ENCODE measurements around the gene DNAH8.
"Not testable (repeated sequence)": the region's sequence is repeated elsewhere in the genome, so short reads cannot be mapped to it uniquely, and the experiment has no call there.

Gene DNAH8

DNA sequence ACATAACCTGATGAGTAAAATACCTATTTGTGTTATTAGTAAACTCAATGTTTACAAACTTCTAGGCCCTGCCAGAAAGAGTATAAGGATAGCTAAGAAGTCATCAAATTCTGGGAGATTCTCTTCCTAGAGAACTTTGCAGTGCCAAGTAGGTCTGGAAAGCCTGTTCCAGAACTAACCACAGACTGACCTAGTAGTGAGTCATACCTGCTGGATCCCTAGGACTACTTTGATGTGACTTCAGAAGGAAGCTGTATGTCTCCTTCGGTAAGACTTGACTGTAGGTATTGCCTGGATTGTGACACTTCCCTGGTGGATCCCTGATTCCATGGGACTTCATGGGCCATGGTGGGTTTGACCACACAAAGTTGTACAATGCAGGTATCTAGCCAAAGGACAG lies 131.7 kb downstream of the DNAH8 start:
- no peak for DNase-seq

DNA sequence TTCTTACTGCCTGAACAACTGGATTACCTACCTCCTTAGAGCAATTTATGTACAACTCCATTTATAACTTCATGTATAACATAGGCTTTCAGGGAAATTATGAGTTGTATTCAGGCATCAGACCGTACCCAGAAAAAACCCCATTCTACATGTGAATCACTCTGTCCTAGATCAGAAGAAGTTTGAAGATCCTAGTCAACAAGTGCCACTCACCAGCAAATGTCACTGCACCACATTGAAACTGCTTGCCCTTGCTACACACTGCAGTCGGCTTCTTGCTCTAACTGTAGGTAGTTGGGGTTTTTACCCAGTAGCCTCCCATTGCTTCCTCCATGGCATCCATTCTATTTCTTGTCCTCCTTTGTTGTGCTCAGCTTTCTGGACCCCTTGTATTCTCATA lies 132.4 kb downstream of the DNAH8 start:
- DNase-seq: no peak

DNA sequence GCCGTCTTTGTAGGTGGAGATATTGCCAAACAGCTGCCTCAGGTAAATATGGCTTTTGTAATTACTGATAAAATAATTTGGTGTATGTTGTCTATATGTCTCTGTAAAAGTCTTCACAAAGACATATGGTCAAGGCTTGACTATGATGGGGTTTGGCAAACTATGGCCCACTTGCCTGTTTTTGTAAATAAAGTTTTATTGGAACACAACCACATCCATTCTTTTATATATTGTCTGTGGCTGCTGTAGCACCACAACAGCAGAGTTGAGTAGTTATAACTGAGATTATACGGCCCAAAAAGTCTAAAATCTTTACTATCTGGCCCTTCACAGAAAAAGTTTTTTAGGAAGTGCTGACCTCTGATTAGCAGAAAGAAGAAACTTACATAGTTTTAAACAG lies 133.6 kb downstream of the DNAH8 start:
- DNase-seq: no peak

DNA sequence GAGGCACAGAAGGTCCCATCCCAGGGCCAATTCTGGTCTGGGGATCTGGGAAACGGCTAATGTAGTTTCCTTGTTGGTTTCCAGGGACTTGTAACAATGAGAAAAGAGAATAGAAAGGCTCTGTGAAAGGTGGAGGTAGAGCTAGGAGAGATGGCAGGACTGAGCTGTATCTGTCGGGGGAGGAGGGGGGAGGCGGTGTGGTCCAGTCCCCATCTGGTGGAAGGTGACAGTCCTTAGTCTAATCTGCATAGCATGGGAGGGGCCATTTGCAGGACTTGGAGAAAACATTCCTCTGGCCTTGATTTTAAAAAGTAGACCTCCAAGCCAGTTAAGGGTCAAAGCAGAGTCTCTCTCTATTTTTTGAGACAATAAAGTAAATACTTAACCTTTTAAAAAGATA lies 137.1 kb downstream of the DNAH8 start:
- DNase-seq: no peak

- no peak for DNase-seq
These were observed 138.1 kb downstream of the DNAH8 start for GRCh38 chr6:38853236-38853635.

DNA sequence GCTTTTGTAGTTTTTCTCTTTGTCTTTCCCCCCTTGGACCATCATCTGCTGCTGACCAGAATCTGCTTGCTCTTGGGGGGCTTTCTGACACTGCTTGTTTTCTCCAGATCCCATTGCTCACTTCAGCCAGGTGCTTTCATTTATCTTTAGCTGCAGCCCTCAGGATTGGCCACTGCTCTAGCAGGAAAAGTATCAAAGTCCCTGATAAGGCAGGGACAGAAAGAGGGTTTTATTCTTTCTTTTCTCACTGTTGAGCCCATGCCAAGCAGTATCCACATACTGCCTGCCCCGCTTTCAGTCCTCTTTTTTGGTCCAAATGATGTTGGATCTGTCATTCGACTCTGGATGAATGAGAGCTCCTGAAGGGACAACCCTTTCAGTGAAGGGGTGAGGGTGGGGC lies 141.4 kb downstream of the DNAH8 start:
- DNase-seq: no peak

GRCh38 chr6:38857815-38858214 lies 142.7 kb downstream of the DNAH8 start:
- no peak for DNase-seq

DNA sequence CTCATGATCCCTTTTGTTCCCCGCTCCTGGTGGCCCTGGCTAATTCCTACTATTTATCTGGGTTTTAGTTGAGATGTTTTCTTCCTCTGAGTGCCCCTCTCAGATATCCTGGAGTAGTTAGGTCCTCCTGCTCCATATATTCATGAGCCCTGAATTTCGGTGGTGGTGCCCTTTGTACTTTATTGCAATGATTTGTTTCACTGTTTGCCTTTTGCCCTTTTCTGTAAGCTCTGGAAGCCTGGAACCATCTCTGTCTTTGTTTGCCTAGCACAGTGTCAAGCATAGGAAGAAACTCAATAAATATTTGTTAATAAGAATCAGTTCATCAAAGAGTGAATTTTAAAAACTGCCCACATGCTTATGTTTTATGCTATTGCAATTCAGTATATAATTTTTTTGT lies 144.9 kb downstream of the DNAH8 start:
- DNase-seq: no peak

DNA sequence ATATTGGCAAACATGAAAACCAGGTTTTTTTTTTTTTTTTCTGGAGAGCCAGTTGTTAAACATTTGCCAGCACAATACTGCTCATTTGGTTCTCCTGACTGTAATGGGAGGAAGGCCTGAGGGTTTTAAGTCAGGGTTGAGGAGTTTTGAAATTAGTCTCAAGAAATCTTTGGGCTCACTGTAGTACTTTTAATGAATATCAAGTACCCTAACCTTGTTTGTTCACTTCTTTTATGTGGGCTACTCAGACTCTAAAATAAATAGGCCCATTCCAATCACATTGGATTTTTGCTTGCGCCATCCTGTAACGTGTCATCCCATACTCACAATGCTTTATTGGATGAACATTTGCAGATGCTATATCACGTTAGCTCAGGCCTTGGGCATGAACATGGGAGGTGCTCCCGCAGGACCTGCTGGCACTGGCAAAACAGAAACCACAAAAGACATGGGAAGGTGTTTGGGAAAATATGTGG lies 146.9 kb downstream of the DNAH8 start:
- no peak for DNase-seq

DNA sequence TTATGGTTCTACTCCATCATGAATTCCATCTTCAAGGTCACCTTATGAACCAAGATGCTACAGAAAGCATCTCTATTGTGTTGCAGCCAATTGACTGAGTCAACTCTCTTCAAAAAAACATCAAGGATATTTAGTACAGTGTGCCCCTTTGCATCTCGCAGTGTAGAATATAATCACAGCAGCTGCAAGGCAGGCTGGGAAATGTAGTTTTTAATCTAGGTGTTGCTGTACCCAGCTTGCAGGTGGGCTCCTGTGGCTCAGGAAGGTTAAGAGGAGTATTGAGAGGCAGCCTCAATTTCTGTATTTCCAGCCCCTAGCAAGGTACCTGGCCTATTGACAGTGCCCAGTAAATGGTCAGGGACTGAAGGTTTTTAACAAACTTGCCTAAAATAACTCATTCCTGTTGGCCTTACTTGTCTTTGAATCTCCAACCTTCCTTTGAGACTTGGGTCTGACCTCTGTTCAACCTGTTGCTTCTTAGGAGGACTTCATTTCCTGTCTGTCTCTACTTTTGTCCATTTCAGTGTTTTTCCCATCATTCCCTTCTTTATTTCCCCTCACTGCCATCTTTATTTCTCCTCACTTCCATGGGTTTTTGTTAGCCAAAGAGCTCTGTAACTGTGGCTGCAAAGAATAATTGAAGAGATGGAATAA lies 150.5 kb downstream of the DNAH8 start:
- DNase-seq: no peak

GRCh38 chr6:38867726-38868125 lies 152.6 kb downstream of the DNAH8 start:
- DNase-seq: no peak

DNA sequence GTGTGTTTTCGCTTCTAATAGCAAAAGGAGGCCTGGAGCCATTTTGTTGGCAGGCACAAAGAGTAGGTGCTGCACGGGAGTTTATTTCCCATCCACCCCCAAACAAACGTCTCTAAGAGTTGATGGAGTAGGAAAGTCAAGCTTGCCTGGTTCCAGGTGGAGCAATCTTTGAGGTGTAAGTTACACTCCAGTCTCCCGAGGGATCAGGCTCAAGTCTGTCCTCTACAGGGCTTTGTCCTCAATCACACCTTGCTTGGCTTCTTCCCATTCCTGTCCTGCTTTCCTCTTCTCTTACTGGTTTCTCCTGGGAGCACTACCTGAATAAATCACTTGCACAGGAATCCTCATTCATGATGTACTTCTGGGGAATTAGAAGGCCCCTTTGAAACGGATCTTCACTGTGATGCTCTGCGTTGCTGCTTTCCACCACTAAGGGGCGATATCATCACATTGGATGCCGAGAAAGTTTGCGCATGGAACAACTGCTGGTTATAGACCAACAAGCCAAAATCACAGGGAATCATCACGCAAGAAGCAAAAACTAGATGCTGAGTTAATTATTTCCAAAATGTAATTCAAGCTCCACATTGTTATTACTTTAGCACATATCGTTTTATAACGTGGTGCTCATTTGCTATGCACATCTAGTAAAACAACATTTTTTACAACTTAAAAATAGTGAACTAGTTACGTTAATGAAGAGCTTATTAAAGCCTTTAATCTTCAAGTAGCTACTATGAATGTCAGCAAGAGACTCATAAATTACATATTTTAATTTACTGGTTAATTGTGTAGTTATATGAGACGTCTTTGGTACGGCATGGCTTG lies 156.8 kb downstream of the DNAH8 start:
- no peak for DNase-seq

DNA sequence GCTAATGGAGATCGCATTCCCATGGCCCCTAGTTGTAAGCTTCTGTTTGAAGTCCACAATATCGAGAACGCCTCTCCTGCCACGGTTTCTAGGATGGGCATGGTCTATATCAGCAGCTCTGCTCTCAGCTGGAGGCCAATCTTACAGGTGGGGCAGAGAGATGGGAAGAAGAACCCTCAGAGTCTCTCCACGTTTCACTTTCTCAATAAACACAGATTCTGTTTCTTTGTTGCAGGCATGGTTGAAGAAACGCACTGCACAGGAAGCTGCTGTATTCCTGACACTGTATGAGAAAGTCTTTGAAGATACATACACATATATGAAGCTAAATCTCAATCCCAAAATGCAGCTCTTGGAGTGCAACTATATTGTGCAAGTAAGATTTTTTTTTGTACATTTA lies 157.9 kb downstream of the DNAH8 start:
- DNase-seq: no peak

DNA sequence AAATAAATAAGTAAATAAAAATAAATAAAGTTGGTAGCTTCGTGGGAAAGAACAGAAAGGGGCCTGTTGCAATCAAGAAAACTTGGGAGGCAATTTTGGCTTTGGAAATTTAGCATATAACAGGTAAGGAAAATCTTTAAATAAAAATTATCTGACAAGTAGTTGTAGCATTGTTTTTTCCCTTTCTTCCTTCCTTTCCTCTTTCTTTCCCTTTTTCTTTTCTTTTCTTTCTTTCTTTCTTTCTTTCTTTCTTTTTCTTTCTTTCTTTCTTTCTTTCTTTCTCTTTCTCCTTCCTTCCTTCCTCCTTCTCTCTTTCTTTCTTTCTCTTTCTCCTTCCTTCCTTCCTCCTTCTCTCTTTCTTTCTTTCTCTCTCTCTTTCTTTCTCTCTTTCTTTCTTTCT lies 158.7 kb downstream of the DNAH8 start:
- DNase-seq: not testable (repeated sequence)

GRCh38 chr6:38876475-38876874 lies 161.4 kb downstream of the DNAH8 start:
- no peak for DNase-seq

- DNase-seq: no peak
These were observed 162.6 kb downstream of the DNAH8 start for GRCh38 chr6:38877721-38878120.

- no peak for DNase-seq
These were observed 167.0 kb downstream of the DNAH8 start for GRCh38 chr6:38882157-38882556.

DNA sequence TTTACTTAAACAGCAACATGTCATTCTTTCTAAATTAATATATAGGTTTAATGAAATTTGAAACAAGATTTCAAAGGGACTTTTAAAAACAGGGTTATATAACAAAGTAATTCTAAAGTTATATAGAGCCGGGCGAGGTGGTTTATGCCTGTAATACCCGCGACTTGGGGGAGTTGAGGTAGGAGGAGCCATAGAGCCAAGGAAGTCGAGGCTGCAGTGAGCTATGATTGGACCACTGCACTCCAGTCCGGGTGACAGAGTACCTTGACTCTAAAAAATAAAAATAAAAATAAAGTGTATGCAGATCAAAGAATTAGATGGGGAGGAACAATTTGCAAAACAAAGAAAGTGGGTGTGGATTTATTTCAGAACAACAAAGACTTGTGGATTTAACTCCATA lies 182.4 kb downstream of the DNAH8 start:
- no peak for DNase-seq

GRCh38 chr6:38901802-38902522 lies 186.9 kb downstream of the DNAH8 start:
- DNase-seq: no peak

- DNase-seq: no peak
These were observed 191.5 kb downstream of the DNAH8 start for GRCh38 chr6:38906582-38906981.

- no peak for DNase-seq
These were observed 192.2 kb downstream of the DNAH8 start for GRCh38 chr6:38907264-38907663.

DNA sequence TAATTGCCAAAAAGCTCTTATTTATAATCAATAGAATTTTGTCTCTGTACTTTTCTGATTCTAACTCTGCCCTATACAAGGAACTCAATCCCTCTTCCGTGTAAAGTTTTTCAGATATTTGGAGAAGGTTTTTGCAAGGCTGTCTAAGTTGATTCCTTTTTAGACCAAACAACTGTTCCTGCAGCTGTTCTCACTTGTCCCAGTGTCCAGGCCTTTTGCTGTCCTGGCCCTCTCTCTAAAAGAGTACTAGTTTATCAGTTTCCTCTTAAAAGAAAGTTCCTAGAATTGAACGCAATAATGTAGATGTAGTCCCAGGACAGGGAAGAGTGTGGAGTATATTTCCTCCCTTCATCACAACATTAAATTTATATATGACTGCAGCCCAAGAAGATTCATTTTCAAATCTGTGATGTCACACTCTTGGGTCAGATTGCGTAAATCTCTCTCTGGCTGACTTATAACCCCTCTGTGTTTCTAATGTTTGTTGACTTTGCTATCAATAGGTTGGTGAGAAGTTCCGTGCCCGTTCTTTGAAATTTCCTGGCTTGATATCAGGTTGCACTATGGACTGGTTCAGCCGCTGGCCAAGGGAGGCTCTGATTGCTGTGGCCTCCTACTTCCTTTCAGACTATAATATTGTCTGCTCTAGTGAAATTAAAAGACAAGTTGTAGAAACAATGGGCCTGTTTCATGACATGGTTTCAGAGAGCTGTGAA lies 194.1 kb downstream of the DNAH8 start:
- no peak for DNase-seq

- DNase-seq: no peak
These were observed 195.1 kb downstream of the DNAH8 start for GRCh38 chr6:38910207-38910606.
